Osteoblast (primary cell): Measurements from ENCODE around the gene TRPC6. TPM values are rescaled to one million over a fixed set of nuclear protein-coding genes. Genes with fewer than 3 reads are reported as not detected.
A peak's percentile ranks its signal among the peaks of the same experiment; 100 is the strongest.

Experiments used
- DNase-seq: peaks from one replicate; pipeline ENCODE4 v3.0.0; 2011; ENCODE audit warnings: low spot score, mixed read lengths; ENCODE audit not compliant: insufficient read length; ENCODE audit errors: missing footprints
- H2AFZ ChIP-seq: 2 replicates; pipeline ENCODE4 v1.6.0; 2011; ENCODE audit warnings: mild to moderate bottlenecking, low read length
- H3K27ac ChIP-seq: 2 replicates; pipeline ENCODE4 v1.5.1; 2011; ENCODE audit warnings: mild to moderate bottlenecking, low read depth, low read length, moderate library complexity
- H3K27me3 ChIP-seq: 2 replicates; pipeline ENCODE4 v1.6.0; 2012; ENCODE audit warnings: mild to moderate bottlenecking, control low read depth, inconsistent platforms, low read length, moderate library complexity; ENCODE audit not compliant: insufficient read depth
- H3K36me3 ChIP-seq: 2 replicates; pipeline ENCODE4 v1.5.1; 2011; ENCODE audit warnings: mild to moderate bottlenecking, low read length, control low read depth, moderate library complexity; ENCODE audit not compliant: insufficient read depth
- H3K4me1 ChIP-seq: 2 replicates; pipeline ENCODE4 v1.5.1; 2011; ENCODE audit warnings: mild to moderate bottlenecking, low read length, control low read depth, moderate library complexity; ENCODE audit not compliant: insufficient read depth
- H3K4me2 ChIP-seq: 2 replicates; pipeline ENCODE4 v1.6.0; 2011; ENCODE audit warnings: mild to moderate bottlenecking, low read length; ENCODE audit not compliant: insufficient read depth
- H3K4me3 ChIP-seq: fragments of 200-600 bp; sonication (generic); 3 replicates; pipeline ENCODE4 v1.5.1; 2012; ENCODE audit warnings: mild to moderate bottlenecking, low read length, inconsistent platforms; ENCODE audit not compliant: insufficient read depth
- H3K79me2 ChIP-seq: 2 replicates; pipeline ENCODE4 v1.6.0; 2012; ENCODE audit warnings: mild to moderate bottlenecking, low read length, control low read depth, inconsistent platforms; ENCODE audit not compliant: insufficient read depth
- H3K9me3 ChIP-seq: 2 replicates; pipeline ENCODE4 v1.5.1; 2011; ENCODE audit warnings: low read depth, low read length, control low read depth
- H4K20me1 ChIP-seq: 2 replicates; pipeline ENCODE4 v1.6.0; 2012; ENCODE audit warnings: mild to moderate bottlenecking, low read length, control low read depth; ENCODE audit not compliant: insufficient read depth
- total RNA-seq: library from RNA; depleted of rRNA; stranded (reverse); fragments of >200 nt; gene quantifications from 2 replicates; pipeline ENCODE4 v1.2.3, GENCODE V29; 2012
- TF ChIP-seq, protein P1 (sequence below): IDR thresholded peaks from 2 replicates; pipeline ENCODE4 v1.5.1; 2011; ENCODE audit warnings: mild to moderate bottlenecking, low read depth, low read length, moderate library complexity; ENCODE audit errors: extremely low read depth

The TRPC6 gene
- total RNA-seq, 1 donor = 0.36 TPM

GRCh38 chr11:101475699-101476098 lies 108.1 kb downstream of the TRPC6 start:
- no peaks in the 10 kb centered on the region for H3K27me3 ChIP-seq
- no peaks in the 10 kb centered on the region for H3K36me3 ChIP-seq
- H3K79me2 ChIP-seq = no peaks in the 10 kb centered on the region
- H3K9me3 ChIP-seq = no peaks in the 10 kb centered on the region
- DNase-seq = no peak
- H3K27ac ChIP-seq = no peak overlapping the region
- no peak overlapping the region for H3K4me3 ChIP-seq
- H2AFZ ChIP-seq = no peak overlapping the region
- H4K20me1 ChIP-seq = no peaks in the 10 kb centered on the region
- no peaks in the 10 kb centered on the region for H3K4me1 ChIP-seq
- TF ChIP-seq, protein P1, sequence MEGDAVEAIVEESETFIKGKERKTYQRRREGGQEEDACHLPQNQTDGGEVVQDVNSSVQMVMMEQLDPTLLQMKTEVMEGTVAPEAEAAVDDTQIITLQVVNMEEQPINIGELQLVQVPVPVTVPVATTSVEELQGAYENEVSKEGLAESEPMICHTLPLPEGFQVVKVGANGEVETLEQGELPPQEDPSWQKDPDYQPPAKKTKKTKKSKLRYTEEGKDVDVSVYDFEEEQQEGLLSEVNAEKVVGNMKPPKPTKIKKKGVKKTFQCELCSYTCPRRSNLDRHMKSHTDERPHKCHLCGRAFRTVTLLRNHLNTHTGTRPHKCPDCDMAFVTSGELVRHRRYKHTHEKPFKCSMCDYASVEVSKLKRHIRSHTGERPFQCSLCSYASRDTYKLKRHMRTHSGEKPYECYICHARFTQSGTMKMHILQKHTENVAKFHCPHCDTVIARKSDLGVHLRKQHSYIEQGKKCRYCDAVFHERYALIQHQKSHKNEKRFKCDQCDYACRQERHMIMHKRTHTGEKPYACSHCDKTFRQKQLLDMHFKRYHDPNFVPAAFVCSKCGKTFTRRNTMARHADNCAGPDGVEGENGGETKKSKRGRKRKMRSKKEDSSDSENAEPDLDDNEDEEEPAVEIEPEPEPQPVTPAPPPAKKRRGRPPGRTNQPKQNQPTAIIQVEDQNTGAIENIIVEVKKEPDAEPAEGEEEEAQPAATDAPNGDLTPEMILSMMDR = no peak
- no peak overlapping the region for H3K4me2 ChIP-seq

DNA sequence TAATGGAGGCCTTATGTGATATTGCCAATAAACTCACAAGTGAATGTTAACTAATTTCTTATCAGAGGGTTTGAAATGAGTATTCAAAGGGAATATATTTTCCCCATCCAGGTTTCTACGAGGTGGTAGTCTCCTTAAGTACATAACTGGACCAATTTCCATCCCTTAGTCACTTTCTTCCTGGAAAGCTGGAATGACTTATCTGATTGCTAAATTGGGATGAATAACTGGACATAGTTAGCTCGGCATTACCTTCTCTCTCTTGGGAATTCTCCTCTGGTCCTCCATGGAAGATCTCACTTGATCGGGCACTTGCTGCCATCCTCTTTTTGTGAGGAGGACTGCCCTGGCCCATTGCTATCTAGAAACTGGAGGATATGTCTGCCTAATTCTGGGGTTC lies 109.1 kb downstream of the TRPC6 start:
- Histone ChIP-seq H3K4me3 (no peak overlapping the region), H3K79me2 (no peaks in the 10 kb centered on the region), H3K4me2 (no peak overlapping the region), H3K4me1 (no peaks in the 10 kb centered on the region), H3K27ac (no peak overlapping the region), H3K27me3 (no peaks in the 10 kb centered on the region), H3K36me3 (no peaks in the 10 kb centered on the region), H2AFZ (no peak overlapping the region), H3K9me3 (no peaks in the 10 kb centered on the region), H4K20me1 (no peaks in the 10 kb centered on the region)
- no peak for DNase-seq
- TF ChIP-seq, protein P1 = no peak

- H3K9me3 ChIP-seq = no peaks in the 10 kb centered on the region
- H3K4me1 ChIP-seq = no peaks in the 10 kb centered on the region
- TF ChIP-seq, protein P1 = no peak
- H3K4me2 ChIP-seq = peak overlapping the region; percentile 56
- H3K79me2 ChIP-seq = no peaks in the 10 kb centered on the region
- no peak for DNase-seq
- no peaks in the 10 kb centered on the region for H3K27me3 ChIP-seq
- H3K4me3 ChIP-seq = no peak overlapping the region
- no peaks in the 10 kb centered on the region for H3K36me3 ChIP-seq
- H4K20me1 ChIP-seq = no peaks in the 10 kb centered on the region
- H2AFZ ChIP-seq = no peak overlapping the region
- H3K27ac ChIP-seq = no peak overlapping the region
Measured at GRCh38 chr11:101470881-101471520, 112.8 kb downstream of the TRPC6 start.

- TF ChIP-seq, protein P1 = no peak
- Histone ChIP-seq H3K4me2 (peak overlapping the region; percentile 56), H4K20me1 (no peaks in the 10 kb centered on the region), H3K9me3 (no peaks in the 10 kb centered on the region), H3K36me3 (no peaks in the 10 kb centered on the region), H3K79me2 (no peaks in the 10 kb centered on the region), H3K4me1 (no peaks in the 10 kb centered on the region), H3K27me3 (no peaks in the 10 kb centered on the region), H2AFZ (peak overlapping the region; percentile 46), H3K4me3 (no peak overlapping the region), H3K27ac (no peak overlapping the region)
- no peak for DNase-seq
Measured at GRCh38 chr11:101470419-101470818, 113.4 kb downstream of the TRPC6 start.
